ENCODE results near the gene PTK6.
"Not testable (repeated sequence)": the region's sequence is repeated elsewhere in the genome, so short reads cannot be mapped to it uniquely, and the experiment has no call there.

Gene PTK6

DNA sequence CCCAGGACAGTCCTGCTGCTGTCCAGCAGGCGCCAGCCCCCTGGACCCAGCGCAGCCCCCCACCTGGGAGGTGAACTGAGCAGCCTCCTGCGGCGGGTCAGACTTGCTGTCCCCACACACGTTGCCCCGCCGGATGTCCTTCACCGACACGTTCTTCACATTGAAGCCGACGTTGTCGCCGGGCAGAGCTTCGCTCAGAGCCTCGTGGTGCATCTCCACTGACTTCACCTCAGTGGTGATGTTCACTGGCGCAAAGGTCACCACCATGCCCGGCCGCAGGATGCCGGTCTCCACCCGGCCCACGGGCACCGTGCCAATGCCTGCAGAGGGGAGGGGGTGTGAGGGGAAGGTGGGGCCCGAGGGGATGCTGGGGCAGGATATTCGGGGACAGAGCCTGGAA, 46.8 kb downstream of the PTK6 start:
- DNase-seq: no peak

DNA sequence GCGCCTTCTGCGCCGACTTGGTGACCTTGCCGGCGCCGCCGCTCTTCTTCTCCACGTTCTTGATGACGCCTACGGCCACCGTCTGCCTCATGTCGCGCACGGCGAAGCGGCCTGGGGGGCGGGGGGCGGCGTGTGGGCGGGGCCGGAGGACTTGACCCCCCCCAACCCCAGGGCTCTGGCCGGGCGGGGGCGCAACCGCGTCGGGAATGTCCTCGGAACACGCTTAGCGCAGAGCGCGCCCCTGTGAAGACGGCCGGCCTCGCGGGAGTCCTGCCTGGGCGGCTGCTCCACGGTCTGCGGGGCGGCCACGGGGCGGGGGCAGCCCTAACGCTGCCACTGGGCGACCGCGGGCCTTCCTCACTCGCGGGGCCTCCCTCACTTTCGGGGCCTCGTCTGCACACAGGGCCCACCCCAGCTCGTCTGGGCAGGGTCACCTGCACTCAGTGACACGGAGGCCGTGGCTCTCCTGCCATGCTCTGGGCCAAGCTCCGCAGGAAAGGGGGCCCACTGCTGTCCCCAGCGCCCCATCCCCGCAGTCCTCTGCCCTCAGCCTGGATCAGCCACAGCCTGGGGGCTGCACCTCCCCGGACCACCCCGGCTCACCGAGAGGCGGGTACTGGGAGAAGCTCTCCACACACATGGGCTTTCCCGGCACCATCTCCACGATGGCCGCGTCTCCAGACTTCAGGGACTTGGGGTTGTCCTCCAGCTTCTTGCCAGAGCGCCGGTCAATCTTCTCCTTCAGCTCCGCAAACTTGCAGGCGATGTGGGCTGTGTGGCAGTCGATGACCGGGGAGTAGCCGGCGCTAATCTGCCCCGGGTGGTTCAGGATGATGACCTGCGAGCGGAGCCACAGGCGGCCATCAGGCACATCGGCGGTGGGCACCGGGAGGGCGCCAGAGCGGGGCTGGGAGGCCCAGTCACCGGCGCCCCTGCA, 48.6 kb downstream of the PTK6 start:
- DNase-seq: no peak

DNA sequence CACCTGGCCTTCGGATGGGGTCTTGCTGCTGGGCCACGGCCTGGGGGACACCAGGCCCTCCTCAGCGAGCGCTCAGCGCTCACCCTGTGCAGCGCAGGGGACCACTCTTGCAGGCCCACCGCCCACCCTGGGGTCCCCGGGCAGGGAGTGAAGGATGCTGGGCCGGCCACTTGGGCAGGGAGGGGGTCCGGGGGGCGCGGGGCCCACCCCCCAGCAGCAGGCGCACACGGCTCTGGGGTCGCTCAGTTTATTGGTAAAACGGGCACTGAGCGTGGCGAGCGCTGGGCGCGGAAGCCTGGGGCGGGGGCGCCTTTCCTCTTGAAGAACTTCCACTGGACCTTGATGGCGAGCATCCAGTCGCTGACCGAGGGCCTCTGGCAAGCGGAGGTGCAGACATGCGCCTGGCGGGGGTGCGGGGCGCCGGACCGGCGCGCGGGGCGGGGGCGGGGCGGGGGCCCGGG, 49.4 kb downstream of the PTK6 start:
- no peak for DNase-seq

DNA sequence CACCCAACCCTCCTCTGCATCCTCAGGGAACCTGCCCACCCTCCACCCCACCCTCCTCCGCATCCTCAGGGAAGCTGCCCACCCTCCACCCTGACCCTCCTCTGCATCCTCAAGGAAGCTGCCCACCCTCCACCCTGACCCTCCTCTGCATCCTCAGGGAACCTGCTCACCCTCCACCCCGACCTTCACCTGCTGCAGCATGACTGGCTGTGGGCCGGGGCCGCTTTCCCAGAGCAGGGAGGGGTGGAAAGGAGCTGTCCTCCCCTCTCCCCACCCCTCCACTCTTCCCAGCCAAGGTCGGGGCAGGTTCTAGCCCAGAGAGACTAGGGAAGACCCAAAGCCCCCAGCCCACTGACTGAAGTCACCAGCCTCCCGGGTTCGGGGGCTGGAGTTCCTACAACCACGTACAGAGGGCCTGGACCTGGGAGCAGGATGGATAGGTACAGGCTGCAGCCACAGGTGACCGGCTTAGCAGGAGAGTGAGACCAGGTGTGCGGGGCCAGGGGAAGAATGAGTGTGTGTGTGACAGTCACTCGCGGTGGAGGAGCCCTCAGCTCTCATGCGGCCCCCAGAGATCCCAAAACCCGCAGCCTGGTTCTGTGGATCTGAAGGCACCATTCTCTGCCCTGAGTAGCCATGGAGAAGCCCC, 49.9 kb downstream of the PTK6 start:
- no peak for DNase-seq

DNA sequence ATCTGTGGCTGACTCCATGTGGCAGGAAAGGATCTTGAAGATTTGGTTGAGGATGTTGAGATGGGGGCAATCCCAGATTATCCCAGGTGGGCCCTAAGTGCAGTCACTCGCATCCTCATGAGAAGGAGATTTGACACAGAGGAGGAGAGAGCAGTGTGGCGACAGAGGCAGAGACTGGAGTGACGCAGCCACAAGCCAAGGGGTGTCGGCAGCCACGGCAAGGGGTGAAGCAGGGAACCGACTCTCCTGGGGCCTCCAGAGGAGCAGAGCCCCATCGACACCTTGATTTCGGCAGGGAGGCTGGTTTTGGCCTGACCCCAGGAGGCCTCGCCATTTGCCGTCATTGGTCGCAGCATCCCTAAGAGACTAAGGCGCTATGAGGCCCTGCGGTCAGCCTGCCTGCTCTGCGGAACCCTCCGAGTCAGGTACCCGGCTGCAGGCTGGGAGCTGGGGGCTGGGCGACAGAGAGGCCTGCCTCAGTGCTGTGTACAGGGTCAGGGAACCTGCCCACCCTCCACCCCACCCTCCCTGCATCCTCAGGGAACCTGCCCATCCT, 50.8 kb downstream of the PTK6 start:
- DNase-seq: no peak

DNA sequence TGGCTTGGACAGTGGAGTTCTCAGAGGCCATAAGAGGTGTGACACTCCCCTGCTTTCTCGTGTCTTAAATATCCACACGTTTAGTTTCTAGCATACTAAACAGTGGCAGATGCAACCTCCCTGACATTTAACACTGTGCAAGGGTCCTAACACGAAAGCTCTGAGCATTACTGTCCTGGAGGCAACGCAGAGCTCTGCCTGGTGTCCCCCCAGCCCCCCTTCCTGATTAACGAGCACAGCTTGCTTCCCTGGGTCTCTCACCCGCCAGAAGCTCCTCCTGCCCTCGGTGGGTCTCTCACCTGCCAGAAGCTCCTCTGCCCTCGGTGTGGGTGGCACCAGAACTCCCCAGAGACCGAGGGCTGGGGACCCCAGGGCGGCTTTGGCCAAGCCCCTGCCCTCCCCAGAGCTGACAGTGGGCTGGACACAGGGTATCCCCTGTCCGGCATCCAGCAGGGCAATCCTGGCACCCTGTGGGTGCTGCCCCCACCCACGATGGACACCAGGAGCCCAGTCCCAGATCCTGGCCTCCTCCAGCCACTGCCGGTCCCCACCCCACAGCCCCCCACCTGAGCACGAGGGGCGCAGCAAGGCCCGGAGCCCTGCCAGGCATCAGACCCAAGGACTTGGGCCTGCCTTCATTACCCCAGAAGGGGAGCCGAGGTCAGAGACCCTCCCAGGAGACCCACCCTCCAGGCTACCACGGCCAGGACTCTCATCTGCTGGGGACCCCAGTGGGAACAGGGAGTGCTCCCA, 52.3 kb downstream of the PTK6 start:
- no peak for DNase-seq

DNA sequence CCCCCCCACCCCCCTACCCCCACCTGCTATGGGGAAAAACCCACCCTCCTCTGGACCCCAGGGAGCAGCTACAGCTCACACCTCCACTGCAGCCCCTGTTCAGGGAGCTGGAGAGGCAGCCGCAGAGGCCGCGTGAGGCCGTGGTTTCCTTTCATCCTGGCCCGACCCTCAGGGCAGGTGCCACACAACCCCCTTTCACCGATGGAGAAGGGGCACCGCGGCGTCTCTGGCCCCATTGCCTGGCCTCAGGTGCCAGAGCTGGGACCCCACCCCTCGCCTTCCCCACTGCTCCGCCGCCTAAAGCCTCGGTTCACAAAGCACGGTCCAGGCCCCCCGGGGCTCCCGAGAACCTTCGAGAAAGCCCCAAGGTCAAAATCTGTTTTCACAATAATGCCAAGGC, 52.9 kb downstream of the PTK6 start:
- no peak for DNase-seq

DNA sequence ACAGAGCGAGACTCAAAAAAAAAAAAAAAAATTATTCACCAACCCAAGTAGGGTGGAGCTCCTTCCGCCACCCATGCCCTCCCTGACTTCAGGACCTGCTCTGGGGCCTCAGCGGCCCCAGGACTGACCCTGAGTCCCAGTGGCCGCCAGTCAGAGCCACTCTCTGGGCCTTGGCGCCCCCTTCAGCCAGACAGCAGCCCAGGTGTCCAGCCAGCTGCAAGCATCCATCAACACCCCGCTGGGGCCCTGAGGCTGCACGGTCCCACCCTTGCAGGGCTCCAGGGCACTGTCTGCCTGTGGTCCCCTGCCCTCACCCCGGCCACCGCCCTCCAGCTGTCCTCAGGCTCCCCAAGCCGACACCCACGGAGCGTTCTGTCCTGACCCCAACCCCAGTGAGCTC, 53.3 kb downstream of the PTK6 start:
- DNase-seq: no peak

DNA sequence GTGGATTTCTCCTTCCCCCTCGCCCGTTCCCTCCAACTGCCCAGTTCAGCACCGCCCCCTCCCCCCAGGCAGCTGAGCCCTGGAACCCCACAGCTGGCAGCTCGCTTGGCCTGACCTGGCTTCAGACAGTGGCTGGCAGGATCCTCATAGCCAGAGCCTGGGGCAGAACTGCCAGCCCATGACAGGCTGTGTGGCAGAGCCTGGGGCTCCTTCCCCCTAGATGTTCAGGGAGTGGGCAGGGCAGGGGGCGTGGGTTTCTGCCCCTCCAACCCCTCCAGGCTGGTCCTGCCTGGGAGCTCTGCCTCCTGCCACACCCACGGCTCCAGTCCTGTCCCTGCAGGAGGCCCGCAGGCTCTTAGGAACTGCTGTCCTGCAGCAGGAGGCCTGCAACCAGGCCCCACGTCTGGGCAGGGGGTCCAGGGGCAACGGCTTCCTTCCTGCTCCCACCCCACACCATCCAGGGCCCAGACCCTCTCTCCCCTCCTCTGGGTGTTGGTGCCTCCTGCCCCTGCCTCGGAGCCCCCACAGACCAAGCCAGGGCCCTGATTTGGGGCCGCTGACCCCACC, 55.1 kb downstream of the PTK6 start:
- DNase-seq: no peak

DNA sequence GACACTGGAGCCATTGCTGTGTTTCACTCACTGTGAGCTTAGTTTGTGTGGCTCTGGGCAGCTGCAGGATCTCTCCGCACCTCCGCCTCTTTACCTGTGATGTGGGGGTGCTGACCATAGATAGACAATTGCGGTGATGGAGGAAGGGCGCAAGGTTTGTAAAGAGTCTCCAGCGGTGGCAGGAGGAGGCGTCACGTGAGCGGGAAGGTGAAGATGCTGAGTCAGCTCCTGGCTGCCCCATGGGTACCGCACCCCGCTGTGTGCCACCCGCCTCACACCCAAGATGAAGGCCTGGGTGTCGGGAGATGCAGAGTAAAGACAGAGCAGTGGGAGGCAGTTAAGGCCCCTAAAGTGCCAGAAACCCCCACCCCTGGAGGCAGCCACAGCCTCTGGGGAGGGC, 55.7 kb downstream of the PTK6 start:
- no peak for DNase-seq

DNA sequence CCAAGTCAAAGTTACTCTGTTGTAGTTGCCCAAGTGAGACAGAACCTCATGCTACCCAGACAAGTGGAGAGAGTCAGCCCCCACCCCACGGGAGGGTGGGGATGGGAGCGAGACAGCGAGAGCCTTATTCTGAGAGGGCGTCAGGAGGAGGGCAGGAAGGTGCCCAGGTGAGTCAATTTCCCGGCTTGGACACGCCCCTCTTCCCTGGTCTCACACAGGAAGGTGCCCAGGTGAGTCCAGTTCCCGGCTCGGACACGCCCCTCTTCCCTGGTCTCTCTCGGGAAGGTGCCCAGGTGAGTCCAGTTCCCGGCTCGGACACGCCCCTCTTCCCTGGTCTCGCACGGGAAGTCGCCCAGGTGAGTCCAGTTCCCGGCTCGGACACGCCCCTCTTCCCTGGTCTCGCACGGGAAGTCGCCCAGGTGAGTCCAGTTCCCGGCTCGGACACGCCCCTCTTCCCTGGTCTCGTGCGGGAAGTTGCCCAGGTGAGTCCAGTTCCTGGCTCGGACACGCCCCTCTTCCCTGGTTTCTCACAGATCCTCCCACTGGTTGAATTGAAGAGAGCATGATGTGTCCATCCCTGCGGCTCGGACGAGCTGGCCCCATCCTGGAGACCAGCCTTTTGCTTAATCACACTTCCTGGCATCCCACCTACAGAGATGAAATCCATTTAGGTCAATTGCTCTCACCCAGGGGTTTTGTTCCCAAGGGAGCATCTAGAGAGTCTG, 57.3 kb downstream of the PTK6 start:
- DNase-seq: not testable (repeated sequence)

DNA sequence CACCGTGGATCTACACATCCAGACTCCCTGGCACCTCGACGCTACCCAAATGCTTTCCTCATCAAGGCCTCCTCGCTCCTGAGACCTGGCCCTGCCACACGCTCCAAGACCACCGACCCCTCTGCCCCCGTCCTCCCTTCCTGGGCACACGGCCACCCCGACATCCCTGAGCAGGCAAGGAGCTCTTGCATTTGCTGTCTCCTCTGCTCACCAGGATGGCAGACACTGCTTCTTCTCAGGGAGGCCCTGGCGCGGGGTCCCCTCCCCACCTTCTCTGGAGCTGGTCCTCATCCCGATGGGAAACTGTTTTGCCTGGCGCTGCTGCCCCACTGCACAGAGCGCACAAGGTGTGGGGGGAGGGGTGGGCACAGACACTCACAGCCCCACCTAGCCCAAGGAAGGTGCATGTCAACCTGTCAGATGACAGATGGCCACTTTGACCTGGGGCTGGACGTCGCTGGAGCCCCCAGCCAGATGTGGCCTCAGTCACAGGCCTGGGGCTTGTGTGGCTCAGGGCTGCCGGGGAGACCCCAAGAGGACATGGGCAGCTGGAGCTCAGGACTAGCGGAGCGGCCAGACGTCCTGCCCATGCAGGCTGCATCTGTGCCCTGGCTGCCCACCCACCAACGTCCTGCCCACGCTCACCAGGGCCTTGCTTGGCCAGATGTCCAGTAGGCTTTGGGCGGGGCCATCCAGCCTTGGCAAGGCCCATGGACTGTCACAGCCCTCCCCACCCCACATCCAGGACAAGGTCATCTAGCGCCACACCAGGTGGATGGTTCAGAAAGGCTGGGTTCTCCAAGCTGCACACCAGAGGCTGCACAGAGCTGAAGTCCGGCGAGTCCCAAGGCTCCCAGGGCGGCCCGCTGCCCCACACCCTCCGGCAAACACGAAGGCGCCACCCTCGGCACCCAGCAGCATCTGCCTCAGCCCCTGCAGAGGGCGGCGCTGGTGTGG, 58.6 kb downstream of the PTK6 start:
- no peak for DNase-seq
